IMR-90 (cell line): ENCODE data around the gene CRIM1. TPM values are rescaled to one million over a fixed set of nuclear protein-coding genes. Genes with fewer than 3 reads are reported as not detected.
A peak's percentile ranks its signal among the peaks of the same experiment; 100 is the strongest.

Experiments used
- ATAC-seq: fragments of 200-7000 bp; cut with Tn5 transposase; 2 replicates; pipeline ENCODE4 v1.9.1; 2020; ENCODE audit warnings: low read depth, mild to moderate bottlenecking, moderate library complexity
- BruUV-seq: library from RNA; stranded (reverse); fragments of 400-500 nt; replicated peaks from 2 replicates; lab custom pipeline; 2021; lab: Mats Ljungman, UMichigan
- CTCF ChIA-PET: fragments of 300-600 bp; formaldehyde crosslinking; extraction: SDS; loops from one replicate; lab custom pipeline; 2021; ENCODE audit warnings: antibody characterized with exemption; lab: Yijun Ruan, JAX
- POLR2A ChIA-PET: fragments of 300-600 bp; sonication (Branson Sonifier 250); formaldehyde crosslinking; loops from one replicate; lab custom pipeline; 2022; ENCODE audit warnings: antibody characterized with exemption; ENCODE audit not compliant: unreplicated experiment; lab: Charles Lee
- DNase-seq: peaks from one replicate; pipeline ENCODE4 v3.0.0; 2013
- H2AFZ ChIP-seq: replicated peaks from 2 replicates; pipeline ENCODE3; 2013; ENCODE audit warnings: low read length, mild to moderate bottlenecking; ENCODE audit not compliant: poor library complexity
- H2AK5ac ChIP-seq: 2 replicates; pipeline ENCODE4 v1.6.1; 2013; ENCODE audit warnings: low read depth, low read length, inconsistent platforms
- H2AK9ac ChIP-seq: replicated peaks from 2 replicates; pipeline ENCODE3; 2013; ENCODE audit warnings: mild to moderate bottlenecking, low read depth, low read length, moderate library complexity; ENCODE audit not compliant: poor library complexity
- H2BK120ac ChIP-seq: 2 replicates; pipeline ENCODE4 v1.6.1; 2013; ENCODE audit warnings: low read depth, low read length, inconsistent platforms
- H2BK15ac ChIP-seq: 3 replicates; pipeline ENCODE4 v1.6.1; 2013; ENCODE audit warnings: low read depth, low read length, inconsistent platforms
- H2BK20ac ChIP-seq: 2 replicates; pipeline ENCODE4 v1.6.1; 2013; ENCODE audit warnings: low read depth, mild to moderate bottlenecking, inconsistent platforms, low read length, moderate library complexity
- H2BK5ac ChIP-seq: 2 replicates; pipeline ENCODE4 v1.6.1; 2013; ENCODE audit warnings: mild to moderate bottlenecking, low read depth, low read length, inconsistent platforms; ENCODE audit not compliant: poor library complexity, severe bottlenecking
- H3K14ac ChIP-seq: replicated peaks from 2 replicates; pipeline ENCODE4 v1.6.1; 2013; ENCODE audit warnings: low read depth, low read length, inconsistent platforms
- H3K18ac ChIP-seq: 2 replicates; pipeline ENCODE4 v1.6.1; 2013; ENCODE audit warnings: low read depth, low read length, control low read depth
- H3K23ac ChIP-seq: 2 replicates; pipeline ENCODE4 v1.6.1; 2013; ENCODE audit warnings: low read depth, low read length, inconsistent platforms
- H3K27ac ChIP-seq: 2 replicates; pipeline ENCODE4 v1.5.1; 2013; ENCODE audit warnings: mild to moderate bottlenecking, control low read depth, low read length; ENCODE audit not compliant: insufficient read depth
- H3K27me3 ChIP-seq: 2 replicates; pipeline ENCODE4 v1.6.1; 2013; ENCODE audit warnings: low read length; ENCODE audit not compliant: control insufficient read depth, insufficient read depth
- H3K36me3 ChIP-seq: 2 replicates; pipeline ENCODE4 v1.6.1; 2013; ENCODE audit warnings: low read length, mixed read lengths; ENCODE audit not compliant: control insufficient read depth, insufficient read depth
- H3K4ac ChIP-seq: 2 replicates; pipeline ENCODE4 v1.6.1; 2013; ENCODE audit warnings: low read depth, low read length, inconsistent platforms
- H3K4me1 ChIP-seq: 2 replicates; pipeline ENCODE4 v1.6.1; 2013; ENCODE audit warnings: low read length, mixed read lengths; ENCODE audit not compliant: control insufficient read depth, insufficient read depth
- H3K4me2 ChIP-seq: 2 replicates; pipeline ENCODE4 v1.6.1; 2013; ENCODE audit warnings: low read depth, mild to moderate bottlenecking, control low read depth, low read length, moderate library complexity
- H3K4me3 ChIP-seq: 2 replicates; pipeline ENCODE4 v1.5.1; 2013; ENCODE audit warnings: low read depth, mild to moderate bottlenecking, control low read depth, low read length, moderate library complexity; ENCODE audit not compliant: insufficient read depth
- H3K56ac ChIP-seq: 2 replicates; pipeline ENCODE4 v1.6.1; 2013; ENCODE audit warnings: low read length, inconsistent platforms; ENCODE audit not compliant: insufficient read depth; ENCODE audit errors: extremely low read depth
- H3K79me1 ChIP-seq, 2 experiments: 2 replicates each; pipeline ENCODE4 v1.6.1; 2013; ENCODE audit warnings: low read length in 2 of 2, inconsistent platforms in 1 of 2, low read depth in 1 of 2
- H3K9ac ChIP-seq: 2 replicates; pipeline ENCODE4 v1.6.1; 2013; ENCODE audit warnings: low read depth, low read length, control low read depth
- H3K9me1 ChIP-seq: 2 replicates; pipeline ENCODE4 v1.6.1; 2013; ENCODE audit warnings: low read length, inconsistent platforms; ENCODE audit not compliant: insufficient read depth
- H3K9me3 ChIP-seq: 2 replicates; pipeline ENCODE4 v1.6.1; 2013; ENCODE audit warnings: low read length; ENCODE audit not compliant: control insufficient read depth, insufficient read depth
- H4K20me1 ChIP-seq: 2 replicates; pipeline ENCODE4 v1.6.1; 2013; ENCODE audit warnings: low read length, inconsistent platforms; ENCODE audit not compliant: insufficient read depth
- H4K5ac ChIP-seq: 2 replicates; pipeline ENCODE4 v1.6.1; 2013; ENCODE audit warnings: mild to moderate bottlenecking, low read depth, low read length, control low read depth
- H4K8ac ChIP-seq, 2 experiments: 2 replicates each; pipeline ENCODE4 v1.6.1; 2013; ENCODE audit warnings: low read depth in 2 of 2, low read length in 2 of 2, control low read depth in 1 of 2, inconsistent platforms in 1 of 2
- H4K91ac ChIP-seq: 2 replicates; pipeline ENCODE4 v1.6.1; 2013; ENCODE audit warnings: low read depth, low read length, inconsistent platforms; ENCODE audit not compliant: insufficient read depth
- BHLHE40 ChIP-seq: fragments of 150-350 bp; IDR thresholded peaks from 2 replicates; pipeline ENCODE4 v1.6.1; 2016; ENCODE audit warnings: mild to moderate bottlenecking, low read depth, low read length
- MAFK ChIP-seq: IDR thresholded peaks from 2 replicates; pipeline ENCODE4 v1.6.1; 2012; ENCODE audit warnings: low read depth, low read length, improper control_type of control experiment
- MXI1 ChIP-seq: IDR thresholded peaks from 2 replicates; pipeline ENCODE4 v1.6.1; 2012; ENCODE audit warnings: low read depth, mild to moderate bottlenecking, low read length, moderate library complexity, borderline replicate concordance
- SMC3 ChIP-seq: fragments of 150-350 bp; IDR thresholded peaks from 2 replicates; pipeline ENCODE4 v1.6.1; 2016; ENCODE audit warnings: low read depth, mild to moderate bottlenecking, antibody characterized with exemption, low read length, moderate library complexity
- WGBS, 2 experiments: methylation state at CpG; one replicate each; pipeline versions ENCODE4 v1.1.5 to v1.1.7; 2013; ENCODE audit warnings: missing lambda C conversion rate in 2 of 2; ENCODE audit not compliant: insufficient read length in 1 of 2; ENCODE audit errors: extremely low coverage in 2 of 2; 5-methylcytosine and 5-hydroxymethylcytosine counted together
- dilution Hi-C: fragments of 300-500 bp; cut with HindIII; formaldehyde crosslinking; loops from one replicate; pipeline ENCODE4 v1.14.3; 2018; ENCODE audit warnings: low sequenced_read_pairs; ENCODE audit not compliant: unreplicated experiment
- in situ Hi-C: fragments of 300-500 bp; cut with MboI; formaldehyde crosslinking; loops from 3 replicates; pipeline ENCODE4 v1.14.3; 2019; ENCODE audit warnings: low sequenced_read_pairs, inconsistent platforms, mixed read lengths
- intact Hi-C: fragments of 100-400 bp; cut with micrococcal nuclease; formaldehyde crosslinking; loops from 2 replicates; pipeline ENCODE4 v1.10.0; 2022
- polyA plus RNA-seq, 3 experiments: library from polyadenylated mRNA; depleted of rRNA; stranded (reverse); fragments of >200 nt; gene quantifications; 2 replicates each; pipeline ENCODE4 v1.2.3, GENCODE V29; 2012; ENCODE audit warnings: low replicate concordance in 1 of 3
- total RNA-seq: library from RNA; depleted of rRNA; stranded (reverse); fragments of >200 nt; gene quantifications from 2 replicates; pipeline ENCODE4 v1.2.3, GENCODE V29; 2012

Gene CRIM1
- total and polyA plus RNA-seq, 2 of the 4 experiments (the other 2 are of a cell fraction) = 285 to 490 TPM

DNA sequence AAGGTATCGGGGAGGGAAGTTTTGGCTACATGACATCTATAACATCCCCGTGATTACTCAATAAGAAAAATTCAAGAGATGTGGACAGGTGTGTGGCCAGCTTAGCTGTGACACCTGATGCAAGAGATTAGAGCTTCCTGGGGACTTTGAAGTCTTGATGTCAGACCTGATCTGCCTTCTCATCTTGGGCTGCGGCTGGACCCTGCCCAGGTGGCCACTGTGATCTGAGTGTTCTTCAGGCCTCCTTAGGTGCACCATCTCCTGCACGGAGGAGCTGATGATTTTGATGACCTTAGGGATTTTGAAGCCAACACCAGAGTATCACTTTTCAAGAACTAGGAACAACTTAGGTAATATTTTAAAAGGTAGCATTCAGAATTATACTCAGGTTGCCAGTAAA lies 128.9 kb downstream of the CRIM1 start:
- Histone ChIP-seq H4K91ac (peak overlapping the region; percentile 99), H3K9me3 (no peaks in the 10 kb centered on the region), H3K36me3 (peaks cover 32% of the 10 kb centered on the region), H3K23ac (peak overlapping the region; percentile 100; the same call in 1 of the 2 replicates), H3K79me1 (peaks cover 44 to 60% of the 10 kb centered on the region in 2 experiments), H2AFZ (no peak overlapping the region), H3K14ac (peak overlapping the region; percentile 97), H3K4ac (peak overlapping the region; percentile 98), H4K20me1 (no peaks in the 10 kb centered on the region), H2BK15ac (peak overlapping the region; percentile 99; the same call in 2 of the 3 replicates), H4K8ac (peak overlapping the region; percentile 90 to 97), H3K4me2 (no peak overlapping the region), H2BK120ac (peak overlapping the region; percentile 99), H3K9me1 (peaks cover 30% of the 10 kb centered on the region), H2BK20ac (peak overlapping the region; percentile 94), H3K56ac (peak overlapping the region; percentile 32; the same call in 1 of the 2 replicates), H3K9ac (peak overlapping the region; percentile 47; the same call in 1 of the 2 replicates), H2AK9ac (no peak overlapping the region), H3K4me3 (no peak overlapping the region), H4K5ac (peak overlapping the region; percentile 94), H3K4me1 (peaks cover 37% of the 10 kb centered on the region), H3K27me3 (no peaks in the 10 kb centered on the region), H3K27ac (peak overlapping the region; percentile 93), H2BK5ac (peak overlapping the region; percentile 99), H2AK5ac (peak overlapping the region; percentile 97), H3K18ac (peak overlapping the region; percentile 100)
- DNase-seq (no peak), ATAC-seq (no peak)
- no CpG with 5 or more reads among the region's 4 CpGs for WGBS, 2 experiments
- CTCF ChIA-PET = no interaction called here
- intact Hi-C loops = no loop called here
- dilution Hi-C loops = no loop called here
- POLR2A ChIA-PET = no interaction called here
- in situ Hi-C loops = no loop called here
- TF ChIP-seq MAFK (peak; percentile 80), MXI1 (no peak), BHLHE40 (no peak), SMC3 (no peak)
- BruUV-seq = no TSS peak
